GM12874 (cell line): ENCODE measurements around the gene TLDC2.

Experiments used
- TF ChIP-seq, protein P1 (sequence below): IDR thresholded peaks from 2 replicates; pipeline ENCODE4 v1.5.1; 2011; ENCODE audit warnings: low read depth, mild to moderate bottlenecking, control low read depth, low read length, moderate library complexity; ENCODE audit not compliant: insufficient read depth

The TLDC2 gene

DNA sequence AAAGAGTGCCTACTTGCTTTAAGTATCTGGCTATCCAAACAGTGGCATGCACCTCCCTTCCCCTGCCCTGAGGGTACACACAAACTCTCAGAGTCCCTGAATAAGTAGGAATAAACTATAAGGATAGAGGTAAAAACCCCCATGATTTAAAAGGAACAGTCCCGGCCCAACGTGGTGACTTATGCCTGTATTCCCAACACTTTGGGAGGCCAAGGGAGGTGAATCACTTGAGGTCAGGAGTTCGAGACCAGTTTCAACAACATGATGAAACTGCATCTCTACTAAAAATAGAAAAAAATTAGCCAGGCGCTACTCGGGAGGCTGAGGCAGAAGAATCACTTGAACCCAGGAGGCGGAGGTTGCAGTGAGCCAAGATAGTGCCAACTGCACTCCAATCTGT is 53.4 kb downstream of the TLDC2 start:
- TF ChIP-seq, protein P1, sequence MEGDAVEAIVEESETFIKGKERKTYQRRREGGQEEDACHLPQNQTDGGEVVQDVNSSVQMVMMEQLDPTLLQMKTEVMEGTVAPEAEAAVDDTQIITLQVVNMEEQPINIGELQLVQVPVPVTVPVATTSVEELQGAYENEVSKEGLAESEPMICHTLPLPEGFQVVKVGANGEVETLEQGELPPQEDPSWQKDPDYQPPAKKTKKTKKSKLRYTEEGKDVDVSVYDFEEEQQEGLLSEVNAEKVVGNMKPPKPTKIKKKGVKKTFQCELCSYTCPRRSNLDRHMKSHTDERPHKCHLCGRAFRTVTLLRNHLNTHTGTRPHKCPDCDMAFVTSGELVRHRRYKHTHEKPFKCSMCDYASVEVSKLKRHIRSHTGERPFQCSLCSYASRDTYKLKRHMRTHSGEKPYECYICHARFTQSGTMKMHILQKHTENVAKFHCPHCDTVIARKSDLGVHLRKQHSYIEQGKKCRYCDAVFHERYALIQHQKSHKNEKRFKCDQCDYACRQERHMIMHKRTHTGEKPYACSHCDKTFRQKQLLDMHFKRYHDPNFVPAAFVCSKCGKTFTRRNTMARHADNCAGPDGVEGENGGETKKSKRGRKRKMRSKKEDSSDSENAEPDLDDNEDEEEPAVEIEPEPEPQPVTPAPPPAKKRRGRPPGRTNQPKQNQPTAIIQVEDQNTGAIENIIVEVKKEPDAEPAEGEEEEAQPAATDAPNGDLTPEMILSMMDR: no peak

GRCh38 chr20:36929691-36930090 is 53.8 kb downstream of the TLDC2 start:
- TF ChIP-seq, protein P1: no peak

DNA sequence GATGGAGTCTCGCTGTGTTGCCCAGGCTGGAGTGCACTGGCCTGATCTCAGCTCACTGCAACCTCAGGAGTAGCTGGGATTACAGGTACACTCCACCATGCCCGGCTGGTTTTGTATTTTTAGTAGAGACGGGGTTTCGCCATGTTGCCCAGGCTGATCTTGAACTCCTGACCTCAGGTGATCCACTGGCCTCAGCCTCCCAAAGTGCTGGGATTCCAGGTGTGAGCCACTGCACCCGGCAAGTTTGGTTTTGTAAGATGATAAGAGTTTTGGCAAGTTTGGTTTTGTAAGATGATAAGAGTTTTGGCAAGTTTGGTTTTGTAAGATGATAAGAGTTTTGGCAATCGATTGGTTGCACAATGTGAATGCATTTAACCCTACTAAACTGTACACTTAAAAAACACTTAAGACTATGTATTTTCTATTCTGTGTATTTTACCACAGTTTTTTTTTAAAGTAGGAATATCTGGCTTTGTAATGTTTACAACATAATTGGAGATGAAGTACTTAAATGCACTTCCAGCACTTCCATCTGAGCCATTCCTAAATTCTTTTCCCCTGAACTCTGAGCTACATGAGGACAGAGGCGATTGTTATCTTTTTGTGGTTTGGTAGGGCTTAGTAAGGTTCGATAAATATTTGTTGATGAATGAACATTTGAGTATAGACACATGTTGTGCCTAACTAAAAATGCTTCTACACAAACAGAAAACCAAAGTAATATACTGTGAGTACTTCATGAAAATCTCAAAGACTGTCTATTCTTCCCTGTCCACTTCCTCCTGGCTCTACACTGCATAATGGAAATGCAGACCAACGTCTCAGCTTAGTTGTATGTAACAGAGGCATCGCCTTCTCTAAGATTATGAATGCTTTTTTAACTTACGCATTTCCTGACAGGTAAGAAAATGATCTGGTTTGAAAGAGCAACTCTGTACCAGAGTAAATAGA is 56.8 kb downstream of the TLDC2 start:
- TF ChIP-seq, protein P1: no peak

- TF ChIP-seq, protein P1: no peak
Observed at GRCh38 chr20:36936341-36936740, 60.4 kb downstream of the TLDC2 start.

DNA sequence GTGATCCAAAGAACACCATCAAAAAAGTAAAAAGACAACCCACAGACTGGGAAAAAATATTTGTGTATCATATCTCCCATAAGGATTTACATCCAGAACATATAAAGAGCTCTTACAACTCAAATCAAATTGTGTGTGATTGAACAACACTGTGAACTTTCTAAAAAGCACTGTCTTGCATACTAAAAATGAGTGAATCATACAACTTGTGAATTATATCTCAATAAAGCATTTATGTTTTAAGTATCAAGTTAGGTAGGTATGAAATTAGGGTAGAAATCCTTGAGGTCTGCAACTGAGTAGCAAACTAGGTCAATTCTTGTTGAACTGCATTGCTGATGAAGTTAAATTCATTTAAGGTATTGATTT is 61.4 kb downstream of the TLDC2 start:
- TF ChIP-seq, protein P1: no peak

DNA sequence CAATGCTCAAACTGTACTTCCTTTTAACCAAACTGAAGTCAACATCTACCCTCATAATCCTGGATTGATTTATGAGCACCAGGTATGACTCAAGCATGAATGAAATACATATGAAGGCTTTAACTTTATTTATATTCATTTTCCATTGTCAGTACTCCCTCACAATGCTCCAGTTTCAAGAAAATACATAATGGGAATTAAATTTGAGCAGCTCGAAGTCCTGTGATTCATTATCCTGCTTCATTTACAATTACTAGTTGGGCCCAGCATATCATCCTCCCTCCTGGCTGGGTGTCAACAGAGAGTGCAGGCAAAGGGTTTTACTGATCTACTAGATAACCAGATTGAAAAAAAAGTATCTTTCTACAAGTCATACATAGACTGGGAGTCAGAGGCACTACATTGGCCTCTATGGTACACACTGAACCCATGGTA is 65.5 kb downstream of the TLDC2 start:
- TF ChIP-seq, protein P1: no peak
